ENCODE results near the gene KLHL12.

DNA sequence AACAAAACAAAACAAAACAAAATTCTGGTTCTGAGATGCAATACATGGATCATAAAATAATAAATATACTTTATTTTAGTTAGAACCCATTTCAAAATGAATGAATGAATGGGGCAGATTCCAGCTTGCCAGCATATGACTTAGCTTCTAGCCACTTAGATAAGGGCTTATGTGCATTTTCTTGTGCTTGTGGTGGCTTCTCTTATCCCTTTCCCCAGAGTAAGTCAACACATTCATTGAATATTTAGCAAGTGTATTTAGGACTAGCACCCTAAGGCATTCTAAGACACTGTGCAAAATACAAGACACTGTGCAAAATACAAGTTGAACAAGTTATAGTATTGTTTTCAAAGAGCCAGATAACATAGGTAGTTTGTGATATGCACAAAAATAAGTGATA is 26.4 kb upstream of the KLHL12 start:
- no peak for TF ChIP-seq EZH2phosphoT487 (IDR thresholded peaks at IDR 0.05; ENCODE audit: borderline replicate concordance, low read length)
- TF ChIP-seq, protein P1, sequence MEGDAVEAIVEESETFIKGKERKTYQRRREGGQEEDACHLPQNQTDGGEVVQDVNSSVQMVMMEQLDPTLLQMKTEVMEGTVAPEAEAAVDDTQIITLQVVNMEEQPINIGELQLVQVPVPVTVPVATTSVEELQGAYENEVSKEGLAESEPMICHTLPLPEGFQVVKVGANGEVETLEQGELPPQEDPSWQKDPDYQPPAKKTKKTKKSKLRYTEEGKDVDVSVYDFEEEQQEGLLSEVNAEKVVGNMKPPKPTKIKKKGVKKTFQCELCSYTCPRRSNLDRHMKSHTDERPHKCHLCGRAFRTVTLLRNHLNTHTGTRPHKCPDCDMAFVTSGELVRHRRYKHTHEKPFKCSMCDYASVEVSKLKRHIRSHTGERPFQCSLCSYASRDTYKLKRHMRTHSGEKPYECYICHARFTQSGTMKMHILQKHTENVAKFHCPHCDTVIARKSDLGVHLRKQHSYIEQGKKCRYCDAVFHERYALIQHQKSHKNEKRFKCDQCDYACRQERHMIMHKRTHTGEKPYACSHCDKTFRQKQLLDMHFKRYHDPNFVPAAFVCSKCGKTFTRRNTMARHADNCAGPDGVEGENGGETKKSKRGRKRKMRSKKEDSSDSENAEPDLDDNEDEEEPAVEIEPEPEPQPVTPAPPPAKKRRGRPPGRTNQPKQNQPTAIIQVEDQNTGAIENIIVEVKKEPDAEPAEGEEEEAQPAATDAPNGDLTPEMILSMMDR (IDR thresholded peaks at IDR 0.05; ENCODE audit: low read depth, low read length, poor library complexity, severe bottlenecking) = no peak

All from DOHH2 (cell line).